NK-92 treated with Interleukin-12 subunit alpha and Interleukin-12 subunit beta, amount 100 ng/mL, for 24 hours (cell line): Measurements from ENCODE around the gene TRPM3.
"Not testable (repeated sequence)": the region's sequence is repeated elsewhere in the genome, so short reads cannot be mapped to it uniquely, and the experiment has no call there.

Experiments used
- DNase-seq: peaks from one replicate; lab custom pipeline; 2025; lab: John Stamatoyannopoulos, UW

The TRPM3 gene

DNA sequence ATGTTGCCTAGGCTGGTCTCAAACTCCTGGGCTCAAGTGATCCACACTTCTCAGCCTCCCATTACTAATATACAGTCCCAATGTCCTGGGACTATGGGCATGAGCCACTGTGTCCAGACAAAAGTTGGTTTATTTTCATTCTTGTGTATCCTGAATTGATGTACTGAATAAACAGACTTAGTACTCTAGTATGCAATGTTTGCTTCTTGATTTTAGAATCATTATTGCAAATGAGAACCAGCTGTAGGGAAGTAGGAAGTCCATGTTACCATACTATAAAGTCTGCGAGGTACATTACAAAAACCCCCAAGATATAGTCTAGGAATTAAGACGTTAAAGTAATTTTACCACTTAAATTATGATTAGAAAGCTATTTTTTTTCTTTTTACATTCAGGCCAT is 372.4 kb downstream of the TRPM3 start:
- DNase-seq = no peak

- DNase-seq = no peak
Measured at GRCh38 chr9:70747261-70747718, 374.1 kb downstream of the TRPM3 start.

- no peak for DNase-seq
Measured at GRCh38 chr9:70746760-70747159, 374.7 kb downstream of the TRPM3 start.

GRCh38 chr9:70746316-70746715 is 375.1 kb downstream of the TRPM3 start:
- DNase-seq = no peak

GRCh38 chr9:70724794-70725193 is 396.6 kb downstream of the TRPM3 start:
- not testable (repeated sequence) for DNase-seq

DNA sequence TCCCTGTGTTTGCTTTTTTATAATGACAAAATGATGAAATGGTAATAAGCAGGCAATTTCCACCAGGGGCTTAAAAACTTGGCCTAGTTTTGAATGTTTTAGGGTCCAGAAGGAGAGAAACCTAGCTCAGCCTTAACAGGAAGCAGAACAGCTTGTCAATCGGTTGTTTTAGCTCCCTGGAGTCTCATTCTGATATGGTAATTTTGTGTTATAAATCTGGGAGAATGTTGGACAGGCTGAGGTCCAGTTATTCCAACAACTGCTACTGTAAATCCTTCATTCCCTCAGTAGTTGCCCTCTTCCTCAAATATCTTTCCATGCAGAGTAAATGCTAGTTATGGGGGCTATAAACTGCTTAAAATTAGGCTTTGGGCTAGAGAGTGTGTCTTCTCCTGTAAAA is 397.4 kb downstream of the TRPM3 start:
- DNase-seq = not testable (repeated sequence)

DNA sequence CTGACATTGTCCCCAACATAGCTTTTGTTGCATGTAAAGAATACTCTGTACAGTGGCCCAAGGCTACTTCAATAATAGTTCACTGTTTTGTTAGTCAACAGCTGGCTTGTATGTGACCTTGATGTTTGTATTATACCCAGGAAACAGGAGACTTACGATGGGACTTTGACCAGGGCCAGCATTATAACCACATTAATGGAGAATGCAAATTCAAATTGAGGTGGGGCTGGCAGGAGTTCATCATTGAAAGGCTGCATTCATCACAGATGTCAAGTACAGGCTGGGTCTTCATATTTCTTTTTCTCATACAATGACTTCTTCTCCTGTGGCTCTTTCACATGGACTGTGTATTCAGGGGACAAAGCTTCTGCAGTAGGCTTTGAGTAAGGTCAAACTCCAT is 414.6 kb downstream of the TRPM3 start:
- not testable (repeated sequence) for DNase-seq

DNA sequence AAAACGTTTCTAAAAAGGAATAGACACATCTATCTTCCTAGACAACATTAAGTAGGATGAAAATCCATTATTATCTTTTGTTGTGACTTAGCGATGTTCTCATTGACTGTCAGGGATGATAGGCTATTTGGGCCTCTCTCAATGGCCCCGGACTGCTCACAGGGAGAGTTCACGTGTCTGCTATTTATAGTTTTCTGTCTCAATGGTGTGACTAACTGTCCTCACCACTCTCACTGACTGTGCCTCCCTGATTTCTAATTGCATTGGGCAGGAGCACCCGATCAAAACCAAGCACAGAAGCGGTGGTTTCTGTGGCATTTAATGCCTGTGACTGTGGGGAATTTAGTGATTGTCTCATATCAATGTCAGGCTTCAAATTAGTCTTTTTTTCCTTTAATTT is 420.3 kb downstream of the TRPM3 start:
- no peak for DNase-seq

GRCh38 chr9:70696694-70697335 is 424.6 kb downstream of the TRPM3 start:
- DNase-seq = no peak

GRCh38 chr9:70694758-70695157 is 426.7 kb downstream of the TRPM3 start:
- DNase-seq = no peak

- DNase-seq = no peak
Measured at GRCh38 chr9:70693186-70693585, 428.2 kb downstream of the TRPM3 start.

GRCh38 chr9:70692431-70692830 is 429.0 kb downstream of the TRPM3 start:
- DNase-seq = no peak

DNA sequence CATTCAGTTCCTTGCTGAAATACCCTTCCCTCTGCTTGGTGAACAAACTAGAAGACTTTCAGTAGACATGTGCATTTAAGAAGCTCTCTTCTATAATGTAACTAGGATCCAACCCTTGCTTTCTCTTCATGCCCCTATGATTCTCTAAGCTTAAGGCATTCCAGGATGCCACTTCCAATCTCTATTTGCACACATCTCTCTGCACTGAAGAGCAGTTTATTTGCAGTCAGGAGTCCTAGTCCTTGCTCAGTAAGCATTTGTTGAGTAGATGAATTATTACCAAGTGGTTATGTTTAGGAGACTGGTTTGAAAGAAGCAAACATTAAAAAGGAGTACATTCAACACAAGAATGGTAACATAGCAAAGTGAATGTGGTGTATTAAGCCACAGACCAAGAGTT is 432.7 kb downstream of the TRPM3 start:
- no peak for DNase-seq

GRCh38 chr9:70683841-70684240 is 437.6 kb downstream of the TRPM3 start:
- DNase-seq = no peak

GRCh38 chr9:70682298-70682697 is 439.1 kb downstream of the TRPM3 start:
- no peak for DNase-seq

DNA sequence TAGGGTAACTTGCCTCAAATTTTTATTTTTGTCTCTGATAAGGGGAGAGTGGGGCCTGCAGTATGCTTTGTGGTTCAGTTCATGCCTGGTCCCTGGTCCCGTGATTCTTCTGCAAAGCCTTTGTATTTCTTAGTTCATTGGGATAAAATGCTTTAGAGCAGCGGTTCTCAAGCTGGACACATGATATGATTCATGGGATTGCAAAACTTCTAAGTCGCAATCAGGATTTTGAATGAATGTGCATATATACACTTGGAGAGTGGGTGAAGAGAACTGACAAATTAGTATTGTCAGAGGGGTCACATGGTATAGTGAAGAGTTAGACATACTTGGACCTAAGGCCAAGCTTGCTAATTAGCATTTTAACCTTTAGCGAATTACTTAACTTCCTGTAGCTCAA is 441.6 kb downstream of the TRPM3 start:
- DNase-seq = no peak

DNA sequence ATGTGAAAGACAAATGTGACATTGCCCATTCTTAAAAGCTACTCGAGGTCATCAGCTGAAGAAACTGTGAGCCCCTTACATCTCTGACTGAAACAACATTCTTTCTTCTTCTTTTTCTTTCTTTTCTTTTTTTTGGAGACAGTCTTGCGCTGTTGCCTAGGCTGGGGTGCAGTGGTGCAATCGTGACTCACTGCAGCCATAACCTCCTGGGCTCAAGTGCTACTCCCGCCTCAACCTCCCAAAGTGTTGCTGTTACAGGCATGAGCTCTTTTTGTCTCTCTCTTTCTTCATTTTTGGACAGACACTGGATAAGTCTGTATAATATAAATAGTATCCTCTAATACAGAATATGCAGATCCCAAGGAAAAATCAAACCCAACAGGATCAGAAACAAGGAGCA is 443.3 kb downstream of the TRPM3 start:
- no peak for DNase-seq

GRCh38 chr9:70677055-70677735 is 444.2 kb downstream of the TRPM3 start:
- DNase-seq = no peak

DNA sequence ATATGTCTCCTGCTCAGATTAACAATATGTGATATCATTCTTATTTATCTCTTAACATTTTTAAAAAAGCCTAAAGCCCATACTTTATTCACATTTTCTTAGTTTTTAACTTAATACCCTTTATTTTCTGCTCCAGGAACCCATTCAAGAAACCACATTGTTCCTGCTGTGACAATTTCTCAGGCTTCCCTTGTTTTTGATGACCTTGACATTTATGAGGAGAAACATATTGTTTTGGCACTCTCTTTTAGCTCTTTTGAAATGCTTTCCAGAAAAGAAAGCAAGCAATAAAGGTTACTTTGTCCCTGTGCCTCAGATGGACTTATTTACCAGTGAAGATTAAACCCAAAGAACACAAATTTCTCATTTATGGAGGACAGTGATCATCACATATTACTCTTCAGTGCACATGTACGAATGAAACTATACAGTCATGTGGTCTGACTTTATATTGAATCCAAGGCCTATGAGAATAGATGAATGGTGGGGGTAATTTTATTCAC is 445.5 kb downstream of the TRPM3 start:
- DNase-seq = no peak

DNA sequence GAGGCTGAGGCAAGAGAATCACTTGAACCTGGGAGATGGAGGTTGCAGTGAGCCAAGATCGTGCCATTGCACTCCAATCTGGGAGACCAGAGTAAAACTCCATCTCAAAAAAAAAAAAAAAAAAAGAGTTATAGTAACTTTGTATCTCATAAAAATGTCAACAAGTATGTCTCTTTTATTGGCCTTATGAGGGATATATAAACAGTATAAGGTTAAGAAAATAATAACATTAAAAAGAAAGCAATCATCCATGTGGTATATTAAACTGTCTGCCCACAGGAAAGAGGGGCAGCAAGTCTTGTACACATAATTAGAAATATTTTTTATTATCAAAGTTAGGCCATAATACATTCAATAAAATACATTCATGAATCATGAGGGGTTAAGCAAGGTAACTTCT is 447.6 kb downstream of the TRPM3 start:
- DNase-seq = no peak

- no peak for DNase-seq
Measured at GRCh38 chr9:70672161-70672649, 449.2 kb downstream of the TRPM3 start.

DNA sequence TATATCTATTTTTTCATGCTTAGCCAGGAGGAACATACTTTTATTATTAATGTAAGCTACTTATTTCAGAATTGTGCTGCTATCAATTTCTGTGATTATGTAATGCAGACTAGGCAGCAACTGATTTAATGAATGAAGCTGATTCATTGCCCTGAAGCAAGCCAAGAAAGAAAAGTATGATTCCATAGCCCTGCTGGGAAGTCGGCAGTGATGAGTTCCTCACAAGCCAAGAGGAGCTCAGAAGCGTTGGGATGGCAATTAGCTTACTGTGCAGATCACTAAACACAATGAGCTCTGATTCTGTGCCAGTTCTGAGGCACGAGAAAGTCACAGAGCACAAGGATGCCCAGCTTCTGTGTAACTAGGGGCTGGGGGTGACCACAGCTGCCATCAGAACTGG is 452.7 kb downstream of the TRPM3 start:
- DNase-seq = no peak

GRCh38 chr9:70658765-70659164 is 462.7 kb downstream of the TRPM3 start:
- DNase-seq = no peak

DNA sequence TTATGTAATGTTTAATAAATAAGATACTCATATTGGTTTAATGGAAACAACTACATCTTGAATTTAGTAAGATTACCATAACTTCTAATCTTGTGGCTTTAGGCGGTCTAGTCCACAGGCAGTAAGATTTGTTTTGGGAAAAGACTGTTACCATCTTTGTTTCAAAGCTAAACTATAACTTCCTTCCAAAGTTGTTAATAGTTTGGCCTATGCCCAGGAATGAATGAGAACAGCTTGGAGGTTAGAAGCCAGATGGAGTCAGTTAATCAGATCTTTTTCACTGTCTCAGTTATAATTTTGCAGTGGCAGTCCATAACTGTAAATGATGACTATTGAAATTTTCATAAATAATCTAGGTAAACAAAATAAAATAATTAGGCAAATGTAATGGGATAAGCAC is 465.1 kb downstream of the TRPM3 start:
- no peak for DNase-seq
